Eye (tissue), 1 donor: ENCODE data around the gene GAB1.

Experiments used
- DNase-seq: peaks from one replicate; pipeline ENCODE4 v3.0.0-alpha.2; 2015

Gene GAB1

DNA sequence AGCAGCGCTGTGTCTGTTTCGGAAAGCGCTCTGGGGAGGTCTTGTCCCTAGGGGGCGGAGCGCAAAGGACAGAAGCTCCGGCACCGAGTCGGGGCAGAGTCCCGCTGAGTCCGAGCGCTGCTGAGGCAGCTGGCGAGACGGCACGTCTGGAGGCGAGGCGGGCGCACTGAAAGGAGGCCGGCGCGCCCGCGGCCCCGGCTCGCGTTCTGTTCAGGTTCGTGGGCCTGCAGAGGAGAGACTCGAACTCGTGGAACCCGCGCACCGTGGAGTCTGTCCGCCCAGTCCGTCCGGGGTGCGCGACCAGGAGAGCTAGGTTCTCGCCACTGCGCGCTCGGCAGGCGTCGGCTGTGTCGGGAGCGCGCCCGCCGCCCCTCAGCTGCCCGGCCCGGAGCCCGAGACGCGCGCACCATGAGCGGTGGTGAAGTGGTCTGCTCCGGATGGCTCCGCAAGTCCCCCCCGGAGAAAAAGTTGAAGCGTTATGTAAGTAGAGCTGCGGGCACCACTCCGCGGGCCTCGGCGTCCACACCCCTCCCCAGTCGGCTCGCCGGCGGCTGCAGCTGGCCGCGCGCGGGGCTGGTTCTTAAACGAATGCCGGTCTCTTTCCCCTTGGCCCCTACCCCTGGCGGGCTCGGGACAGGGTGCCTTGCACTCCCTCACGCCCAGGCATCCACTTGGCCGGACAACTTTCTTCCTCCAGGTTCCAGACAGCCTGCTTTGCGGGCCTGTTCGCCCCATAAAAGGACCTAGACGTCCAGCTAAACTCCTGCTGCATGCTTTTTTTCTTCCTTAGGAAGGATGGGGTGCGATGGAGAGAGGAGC lies at the start of gene GAB1:
GAB1 (plus strand) TSS at position 96 of the 819 bp plus-strand sequence; CDS start at position 409, 313 bp downstream.
- DNase-seq, result peak; percentile 93

- DNase-seq, result no peak
These were observed 49.1 kb upstream of the GAB1 start for GRCh38 chr4:143287572-143287923.

DNA sequence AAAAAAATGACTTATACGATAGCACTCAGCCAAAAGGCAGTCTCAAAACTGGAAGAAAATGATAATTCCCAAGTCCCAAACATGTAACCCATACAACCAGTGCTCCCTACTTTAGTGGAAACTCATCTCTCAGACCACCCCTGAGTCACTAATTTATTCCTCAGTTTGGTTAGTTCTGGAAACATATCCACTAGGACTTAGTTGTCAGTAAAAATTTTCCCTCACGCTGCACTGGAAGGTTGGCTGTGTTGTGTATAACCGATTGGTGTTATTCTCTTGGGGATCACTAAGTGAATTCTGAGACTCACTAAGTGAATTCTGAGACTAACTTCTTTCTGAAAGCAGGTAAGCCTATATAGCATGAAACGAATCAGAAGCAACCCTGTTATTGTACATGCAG lies 48.5 kb upstream of the GAB1 start:
- peak; percentile 51 for DNase-seq

GRCh38 chr4:143289370-143289769 lies 47.3 kb upstream of the GAB1 start:
- no peak for DNase-seq

DNA sequence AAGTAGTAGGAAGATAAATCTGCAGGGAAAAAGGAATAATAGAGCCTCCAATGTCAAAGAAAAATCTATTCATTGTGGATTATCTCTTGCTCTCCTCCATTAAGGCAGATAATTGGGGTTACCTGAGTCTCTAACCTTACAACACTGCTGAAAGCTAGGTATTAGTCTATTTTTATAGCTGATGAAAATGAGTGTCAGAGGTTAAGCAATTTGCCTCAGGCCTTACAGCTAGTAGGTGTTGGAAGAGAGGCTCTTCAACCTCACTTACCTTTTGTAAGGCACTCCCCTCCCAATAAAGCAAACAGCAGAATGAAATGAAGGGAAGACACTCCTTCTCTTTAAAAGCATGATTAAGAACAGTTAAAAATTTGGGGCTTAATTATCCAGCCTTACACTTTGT lies 45.4 kb upstream of the GAB1 start:
- no peak for DNase-seq

GRCh38 chr4:143292858-143293257 lies 43.8 kb upstream of the GAB1 start:
- no peak for DNase-seq

- peak; percentile 19 for DNase-seq
These were observed 42.4 kb upstream of the GAB1 start for GRCh38 chr4:143294310-143294709.

DNA sequence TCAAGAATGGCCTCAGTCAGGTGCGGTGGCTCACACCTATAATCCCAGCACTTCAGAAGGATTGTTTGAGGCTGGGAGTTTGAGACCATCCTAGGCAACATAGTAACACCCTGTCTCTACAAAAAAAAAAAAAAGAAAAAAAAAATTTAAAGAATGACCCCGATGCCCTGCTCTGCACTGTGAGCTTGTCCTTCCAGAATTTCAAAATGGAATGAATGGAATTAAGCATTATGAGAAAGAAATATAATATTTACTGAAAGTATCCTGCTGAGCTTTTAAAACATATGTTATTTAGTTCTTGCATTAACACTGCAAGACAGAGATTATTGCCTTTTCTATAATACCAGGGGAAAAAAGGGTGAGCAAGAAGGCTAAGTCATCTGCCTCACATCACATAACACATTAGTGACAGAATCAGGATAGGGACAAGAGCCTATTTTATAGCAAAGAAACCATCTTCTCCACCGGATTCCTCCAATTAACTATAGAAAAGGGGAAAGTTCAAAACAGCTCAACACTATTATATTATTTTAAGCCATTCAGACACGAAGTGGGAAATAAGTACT lies 41.9 kb upstream of the GAB1 start:
- DNase-seq, result no peak

DNA sequence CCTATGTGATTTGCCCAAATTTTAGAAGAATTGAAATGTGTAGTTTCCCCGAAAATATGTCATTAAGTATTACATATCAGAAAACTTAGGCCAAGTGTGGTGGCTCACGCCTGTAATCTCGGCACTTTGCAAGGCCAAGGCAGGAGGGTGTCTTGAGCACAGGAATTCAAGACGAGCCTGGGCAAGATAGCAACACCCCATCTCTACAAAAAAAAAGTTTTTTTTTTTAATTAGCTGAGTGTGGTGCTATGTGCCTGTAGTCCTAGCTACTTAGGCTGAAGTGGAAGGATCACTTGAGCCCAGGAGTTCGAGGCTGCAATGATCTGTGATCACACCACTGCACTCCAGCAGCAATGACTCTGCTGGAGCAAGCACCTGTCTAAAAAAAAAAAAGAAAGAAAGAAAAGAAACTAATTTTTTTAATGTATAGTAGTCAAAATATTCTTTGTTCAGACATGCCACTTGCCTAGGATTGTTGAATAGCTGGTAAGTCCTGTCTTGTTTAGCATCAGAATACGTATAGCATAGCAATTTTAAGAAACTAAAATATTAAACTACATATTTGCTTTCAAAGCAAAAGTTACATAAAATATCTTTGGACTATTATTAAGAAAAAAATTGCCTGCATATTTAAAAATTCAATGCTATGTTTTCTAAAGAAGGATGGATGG lies 40.1 kb upstream of the GAB1 start:
- no peak for DNase-seq

- no peak for DNase-seq
These were observed 35.8 kb upstream of the GAB1 start for GRCh38 chr4:143300860-143301259.

GRCh38 chr4:143302536-143302935 lies 34.1 kb upstream of the GAB1 start:
- DNase-seq, result peak; percentile 37

- DNase-seq, result no peak
These were observed 29.9 kb upstream of the GAB1 start for GRCh38 chr4:143306788-143307187.

DNA sequence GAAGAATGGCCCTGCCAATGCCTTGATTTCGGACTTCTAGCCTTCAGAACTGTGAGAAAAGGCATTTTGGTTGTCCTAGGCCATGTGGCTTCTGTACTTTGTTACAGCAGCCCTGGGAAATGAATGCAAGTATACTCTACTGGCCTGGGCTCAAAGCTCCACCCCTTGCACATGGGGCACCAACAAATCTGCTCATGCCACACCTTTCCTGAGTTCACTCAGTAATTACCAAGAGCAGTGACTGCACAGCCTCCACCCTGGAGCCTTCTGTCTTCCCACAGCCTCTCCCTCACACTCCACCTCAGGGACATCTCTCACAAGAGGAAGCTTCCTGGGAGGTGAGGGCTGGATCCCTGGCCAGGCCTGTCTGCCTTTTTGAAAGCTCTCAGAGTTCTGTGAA lies 29.1 kb upstream of the GAB1 start:
- DNase-seq, result no peak

DNA sequence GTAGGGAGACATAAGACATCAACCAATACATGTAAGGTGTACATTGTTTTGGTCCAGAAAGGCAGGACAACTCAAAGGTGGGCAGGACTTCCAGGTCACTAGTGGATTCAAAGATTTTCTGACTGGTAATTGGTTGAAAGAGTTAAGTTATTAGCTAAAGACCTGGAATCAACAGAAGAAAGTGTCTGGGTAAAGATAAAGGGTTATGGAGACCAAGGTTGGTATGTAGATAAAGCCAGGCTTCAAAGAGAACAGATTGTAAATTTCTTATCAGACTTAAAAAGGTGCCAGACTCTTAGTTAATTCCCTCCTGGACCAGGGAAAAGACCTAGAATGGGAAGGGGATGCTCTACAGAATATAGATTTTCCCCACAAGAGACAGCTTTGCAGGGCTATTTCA lies 28.3 kb upstream of the GAB1 start:
- no peak for DNase-seq

GRCh38 chr4:143311924-143312323 lies 24.8 kb upstream of the GAB1 start:
- DNase-seq, result no peak

GRCh38 chr4:143313521-143313920 lies 23.2 kb upstream of the GAB1 start:
- no peak for DNase-seq

DNA sequence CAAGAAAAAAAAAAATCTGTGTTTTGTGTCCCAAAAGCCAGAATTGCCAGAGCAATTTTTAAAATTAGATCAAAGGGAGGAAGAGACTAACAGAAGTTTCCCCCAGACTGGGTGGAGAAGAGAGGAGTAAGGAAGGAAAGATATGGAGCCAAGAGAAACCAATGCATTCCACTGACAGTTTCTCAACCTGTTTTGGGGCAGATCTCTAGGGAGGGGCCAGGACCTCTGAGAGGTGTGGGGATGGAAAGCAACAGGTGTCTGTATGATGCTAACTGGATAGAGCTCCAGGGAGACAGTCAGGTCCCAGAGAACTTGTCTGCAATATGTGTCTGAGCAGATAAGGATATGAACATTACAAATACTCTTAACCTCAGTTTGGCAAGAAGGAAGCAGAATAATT lies 22.7 kb upstream of the GAB1 start:
- DNase-seq, result no peak

- DNase-seq, result no peak
These were observed 16.6 kb upstream of the GAB1 start for GRCh38 chr4:143320113-143320512.

- no peak for DNase-seq
These were observed 9.9 kb upstream of the GAB1 start for GRCh38 chr4:143326735-143327134.

GRCh38 chr4:143329985-143330384 lies 6.7 kb upstream of the GAB1 start:
- DNase-seq, result no peak

- DNase-seq, result peak; percentile 97
These were observed 496 bp upstream of the GAB1 start for GRCh38 chr4:143335979-143336780.

DNA sequence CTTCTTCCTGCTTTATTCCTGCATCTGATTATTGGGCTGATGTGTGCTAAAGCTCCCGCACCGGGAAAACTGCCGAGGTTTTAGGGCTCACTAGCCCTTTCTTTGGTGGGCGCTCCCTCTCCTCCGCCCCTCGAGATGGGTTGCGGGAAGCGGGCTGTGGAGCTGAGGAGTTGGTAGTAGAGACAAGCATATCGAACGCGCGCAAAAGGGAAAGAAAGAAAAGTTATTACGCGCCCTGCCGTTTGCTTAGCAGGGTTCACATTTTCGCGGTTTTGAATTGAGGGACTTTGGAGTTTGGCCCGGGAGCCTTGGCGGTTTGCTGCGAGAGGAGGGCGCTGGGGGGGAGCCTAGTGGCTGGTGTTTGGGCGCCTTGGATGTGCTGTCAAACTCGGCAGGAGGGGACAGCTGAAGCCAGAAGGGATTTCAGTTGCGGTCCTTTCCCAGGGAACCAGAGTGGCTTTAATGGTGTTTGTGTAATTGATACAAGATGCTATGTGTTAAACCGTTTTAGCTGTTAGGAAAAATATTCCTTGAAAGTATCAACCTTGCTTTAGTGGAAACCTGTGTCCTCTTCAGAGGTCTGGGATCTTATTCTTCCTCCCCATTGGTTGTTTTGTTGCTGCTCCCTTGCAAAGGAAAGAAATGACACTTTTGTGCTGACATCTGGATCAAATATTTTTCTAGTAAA lies 1.1 kb downstream of the GAB1 start:
- peak; percentile 79 for DNase-seq

DNA sequence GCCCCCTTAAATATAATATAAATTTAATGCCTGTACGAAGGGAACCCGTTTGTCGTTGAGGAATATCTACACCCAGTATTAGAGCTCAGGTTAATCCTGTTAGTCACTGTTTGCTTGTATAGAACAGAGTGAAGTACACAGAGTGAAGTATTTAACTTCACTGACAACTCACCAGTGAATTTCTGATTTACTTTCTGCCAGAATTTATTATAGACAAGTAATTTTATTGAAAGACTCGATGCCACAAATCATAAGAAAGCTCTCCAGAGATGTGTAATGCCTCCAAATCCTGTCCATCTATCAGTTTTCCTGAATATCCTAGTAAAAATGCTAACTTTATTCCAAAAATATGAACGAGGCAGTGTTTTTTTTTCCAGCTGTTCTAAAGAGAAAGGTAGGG lies 1.6 kb downstream of the GAB1 start:
- DNase-seq, result no peak
